Cortex of kidney (tissue), 1 donor: ENCODE data around the gene ROPN1B.
"Not testable (repeated sequence)": the region's sequence is repeated elsewhere in the genome, so short reads cannot be mapped to it uniquely, and the experiment has no call there.

Source experiments
- DNase-seq: peaks from one replicate; lab custom pipeline; 2025; lab: John Stamatoyannopoulos, UW

Gene ROPN1B

GRCh38 chr3:125958511-125959316 is 10.3 kb upstream of the ROPN1B start:
- no peak for DNase-seq

GRCh38 chr3:125959317-125960065 is 9.5 kb upstream of the ROPN1B start:
- DNase-seq, result no peak

- no peak for DNase-seq
Measured at GRCh38 chr3:125960066-125960424, 8.9 kb upstream of the ROPN1B start.

GRCh38 chr3:125960456-125961288 is 8.3 kb upstream of the ROPN1B start:
- DNase-seq, result no peak

GRCh38 chr3:125961289-125961589 is 7.7 kb upstream of the ROPN1B start:
- DNase-seq, result no peak

GRCh38 chr3:125963834-125964233 is 5.1 kb upstream of the ROPN1B start:
- not testable (repeated sequence) for DNase-seq

- DNase-seq, result no peak
Measured at GRCh38 chr3:125965505-125965904, 3.5 kb upstream of the ROPN1B start.

GRCh38 chr3:125967156-125967555 is 1.8 kb upstream of the ROPN1B start:
- DNase-seq, result no peak

GRCh38 chr3:125968121-125968520 is 857 bp upstream of the ROPN1B start:
- not testable (repeated sequence) for DNase-seq

- not testable (repeated sequence) for DNase-seq
Measured at GRCh38 chr3:125971997-125972944, 3.3 kb downstream of the ROPN1B start.

- not testable (repeated sequence) for DNase-seq
Measured at GRCh38 chr3:125975245-125976002, 6.4 kb downstream of the ROPN1B start.

- not testable (repeated sequence) for DNase-seq
Measured at GRCh38 chr3:125976003-125976390, 7.0 kb downstream of the ROPN1B start.

- not testable (repeated sequence) for DNase-seq
Measured at GRCh38 chr3:125977104-125977503, 8.1 kb downstream of the ROPN1B start.

GRCh38 chr3:125984951-125985350 is 16.0 kb downstream of the ROPN1B start:
- DNase-seq, result not testable (repeated sequence)

- no peak for DNase-seq
Measured at GRCh38 chr3:125990253-125990970, 21.4 kb downstream of the ROPN1B start.

GRCh38 chr3:125996751-125997150 is 27.8 kb downstream of the ROPN1B start:
- DNase-seq, result not testable (repeated sequence)

- DNase-seq, result no peak
Measured at GRCh38 chr3:126002189-126002588, 33.2 kb downstream of the ROPN1B start.

GRCh38 chr3:126003447-126004190 is 34.6 kb downstream of the ROPN1B start:
- no peak for DNase-seq

GRCh38 chr3:126004217-126004616 is 35.2 kb downstream of the ROPN1B start:
- no peak for DNase-seq
